GM19239 (cell line): ENCODE data around the gene HSPBAP1.
A peak's percentile ranks its signal among the peaks of the same experiment; 100 is the strongest.

Source experiments
- DNase-seq: peaks from one replicate; pipeline ENCODE4 v3.0.0; 2011; ENCODE audit warnings: low spot score; ENCODE audit not compliant: insufficient read length
- FAIRE-seq: peaks from 2 replicates; lab custom pipeline; 2011; peaks lifted over from hg19 to GRCh38; lab: Jason Lieb, UNC

HSPBAP1 gene

DNA sequence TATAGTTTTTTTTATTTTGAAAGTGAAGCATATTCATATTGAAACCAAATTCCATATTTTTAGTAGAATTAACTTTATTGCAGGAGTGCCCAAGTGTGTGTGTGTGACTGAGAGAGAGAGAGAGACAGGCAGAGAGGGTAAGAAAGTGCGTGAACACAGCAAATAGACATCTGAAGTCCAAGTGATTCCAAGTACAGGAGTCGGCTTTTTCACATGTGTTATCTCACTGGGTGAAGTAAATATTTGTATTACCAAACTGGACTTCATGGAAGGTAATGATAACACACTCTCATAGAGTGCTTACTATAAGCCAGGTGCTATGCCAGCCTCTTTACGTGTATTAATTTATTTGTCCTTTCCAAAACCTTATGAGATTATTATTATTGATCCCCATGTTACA is 101.0 kb downstream of the HSPBAP1 start:
- DNase-seq (no peak), FAIRE-seq (peak; percentile 62)

DNA sequence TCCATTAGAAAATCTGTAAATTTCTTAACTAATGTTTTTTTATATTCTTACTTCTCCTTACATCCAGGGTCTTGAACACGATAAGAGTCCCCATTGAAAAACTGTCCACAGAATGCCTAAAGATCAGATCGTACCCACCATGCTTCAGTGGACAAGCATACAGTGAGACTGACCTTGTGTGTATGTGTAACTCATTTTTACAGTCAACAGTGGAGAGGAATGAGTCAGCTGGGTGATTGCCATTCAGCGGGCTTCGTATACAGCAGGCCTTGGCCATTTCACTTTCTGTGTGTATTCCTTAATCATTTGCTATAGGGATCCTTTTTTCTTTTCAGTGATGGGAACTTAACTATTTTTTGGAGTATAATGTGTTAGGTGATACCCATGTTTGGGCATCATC is 102.4 kb downstream of the HSPBAP1 start:
- DNase-seq (no peak), FAIRE-seq (peak; percentile 56)

DNA sequence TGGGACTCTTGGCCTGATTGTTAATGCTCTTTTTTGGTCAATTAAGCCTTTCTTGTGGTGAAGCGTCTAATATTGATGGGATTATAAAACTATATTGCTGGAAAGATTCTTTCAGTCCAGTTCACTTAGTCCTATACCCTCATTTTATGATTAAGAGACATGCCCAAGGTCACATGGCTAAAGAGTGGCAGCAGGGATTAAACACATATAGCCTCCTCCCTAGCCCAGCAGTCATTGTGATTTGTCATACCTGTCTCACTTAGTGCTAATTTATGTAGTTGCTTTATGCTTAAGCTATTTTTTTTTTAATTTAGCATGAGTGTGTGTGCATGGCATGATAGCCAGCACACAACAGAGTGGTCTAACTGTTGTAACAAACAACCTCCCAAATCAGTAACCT is 103.5 kb downstream of the HSPBAP1 start:
- no peak for DNase-seq
- FAIRE-seq = no peak
